GM12878 (cell line): ENCODE results near the gene BRD3. TPM values are rescaled to one million over a fixed set of nuclear protein-coding genes. Genes with fewer than 3 reads are reported as not detected.

ENCODE experiments used
- ATAC-seq: fragments of 200-7000 bp; cut with Tn5 transposase; 3 replicates; pipeline ENCODE4 v1.9.1; 2020; ENCODE audit warnings: mild to moderate bottlenecking, moderate library complexity
- BruUV-seq: library from RNA; stranded (reverse); fragments of 400-500 nt; replicated peaks from 2 replicates; lab custom pipeline; 2021; lab: Mats Ljungman, UMichigan
- CTCF ChIA-PET: fragments of 300-600 bp; sonication (Branson Sonifier 250); formaldehyde crosslinking; extraction: SDS; loops from one replicate; lab custom pipeline; 2021; ENCODE audit warnings: inconsistent platforms; lab: Yijun Ruan, JAX
- POLR2A ChIA-PET: fragments of 350-600 bp; formaldehyde crosslinking; extraction: SDS; loops from one replicate; lab custom pipeline; 2021; ENCODE audit warnings: inconsistent platforms; lab: Charles Lee
- RAD21 ChIA-PET: fragments of 300-600 bp; sonication (Branson Sonifier 250); formaldehyde crosslinking; loops from one replicate; lab custom pipeline; 2023; ENCODE audit warnings: antibody characterized with exemption; ENCODE audit not compliant: unreplicated experiment; lab: Charles Lee
- SMC1A ChIA-PET: fragments of 300-600 bp; sonication (Branson Sonifier 250); formaldehyde crosslinking; loops from one replicate; lab custom pipeline; 2023; ENCODE audit not compliant: unreplicated experiment, uncharacterized antibody; lab: Charles Lee
- DNase-seq: peaks from one replicate; pipeline ENCODE4 v3.0.0-alpha.2; 2011; ENCODE audit warnings: low read depth, low spot score
- FAIRE-seq: peaks from 3 replicates; lab custom pipeline; 2011; peaks lifted over from hg19 to GRCh38; lab: Jason Lieb, UNC
- H2AFZ ChIP-seq: 2 replicates; pipeline ENCODE4 v1.6.0; 2011; ENCODE audit warnings: low read depth, low read length, control low read depth; ENCODE audit not compliant: control insufficient read depth
- H3K27ac ChIP-seq: 2 replicates; pipeline ENCODE4 v1.5.1; 2011; ENCODE audit warnings: control low read depth; ENCODE audit not compliant: control insufficient read depth, insufficient read depth
- H3K27me3 ChIP-seq, 2 experiments: replicated peaks in 1 of 2; 2 replicates each; pipeline versions ENCODE4 v1.6.0 to v1.6.1; 2011; ENCODE audit warnings: low read length in 1 of 2; ENCODE audit not compliant: control insufficient read depth in 2 of 2, insufficient read depth in 2 of 2
- H3K36me3 ChIP-seq, 2 experiments: 2 replicates each; pipeline ENCODE4 v1.5.1; 2011; ENCODE audit warnings: low read length in 1 of 2; ENCODE audit not compliant: control insufficient read depth in 2 of 2, insufficient read depth in 2 of 2
- H3K4me1 ChIP-seq: 2 replicates; pipeline ENCODE4 v1.6.1; 2011; ENCODE audit warnings: mild to moderate bottlenecking, low read length, moderate library complexity, mixed read lengths; ENCODE audit not compliant: control insufficient read depth, insufficient read depth
- H3K4me2 ChIP-seq: 2 replicates; pipeline ENCODE4 v1.6.0; 2011; ENCODE audit warnings: control low read depth; ENCODE audit not compliant: control insufficient read depth, insufficient read depth
- H3K4me3 ChIP-seq: fragments of 200-600 bp; sonication (generic); 2 replicates; pipeline ENCODE4 v1.5.1; 2016
- H3K79me2 ChIP-seq: 2 replicates; pipeline ENCODE4 v1.6.0; 2011; ENCODE audit warnings: low read length; ENCODE audit not compliant: control insufficient read depth, insufficient read depth
- H3K9ac ChIP-seq: 2 replicates; pipeline ENCODE4 v1.8.0; 2011; ENCODE audit warnings: low read length, control low read depth, mixed read lengths; ENCODE audit not compliant: control insufficient read depth, insufficient read depth
- H3K9me3 ChIP-seq: replicated peaks from 3 replicates; pipeline ENCODE4 v1.5.1; 2011; ENCODE audit warnings: mild to moderate bottlenecking, low read length; ENCODE audit not compliant: control insufficient read depth, insufficient read depth
- H4K20me1 ChIP-seq: 2 replicates; pipeline ENCODE4 v1.6.0; 2011; ENCODE audit not compliant: control insufficient read depth, insufficient read depth
- CEBPB ChIP-seq, 2 experiments: fragments of 150-350 bp in 1 of 2; IDR thresholded peaks; 2 replicates each; pipeline ENCODE4 v1.6.1; 2012 to 2014; ENCODE audit warnings: low read depth in 2 of 2, low read length in 2 of 2, borderline replicate concordance in 1 of 2, inconsistent platforms in 1 of 2
- EZH2 ChIP-seq: IDR thresholded peaks from 2 replicates; pipeline ENCODE4 v1.6.1; 2012; ENCODE audit warnings: low read depth, mild to moderate bottlenecking, control low read depth, inconsistent platforms, low read length, borderline replicate concordance; ENCODE audit not compliant: control insufficient read depth
- FOXM1 ChIP-seq: IDR thresholded peaks from 2 replicates; pipeline ENCODE4 v1.6.1; 2012; ENCODE audit warnings: low read depth, mild to moderate bottlenecking, inconsistent platforms, low read length, moderate library complexity
- MEF2A ChIP-seq: IDR thresholded peaks from 2 replicates; pipeline ENCODE4 v1.6.1; 2011; ENCODE audit warnings: low read depth, mild to moderate bottlenecking, low read length, moderate library complexity; ENCODE audit not compliant: insufficient read depth
- PAX8 ChIP-seq: fragments of 450-650 bp; IDR thresholded peaks from 2 replicates; pipeline ENCODE4 v1.6.1; 2017; ENCODE audit warnings: mild to moderate bottlenecking, moderate library complexity
- SREBF2 ChIP-seq: IDR thresholded peaks from 2 replicates; pipeline ENCODE4 v1.6.1; 2012; ENCODE audit warnings: mild to moderate bottlenecking, low read length
- SRF ChIP-seq, 2 experiments: IDR thresholded peaks; 2 replicates each; pipeline ENCODE4 v1.6.1; 2011; ENCODE audit warnings: low read depth in 2 of 2, low read length in 2 of 2, mild to moderate bottlenecking in 1 of 2, moderate library complexity in 1 of 2
- SUZ12 ChIP-seq: fragments of 200-600 bp; sonication (generic); IDR thresholded peaks from one replicate; pipeline ENCODE4 v1.6.1; 2018; ENCODE audit warnings: antibody characterized with exemption, mild to moderate bottlenecking; ENCODE audit not compliant: unreplicated experiment
- ZNF24 ChIP-seq: fragments of 450-650 bp; IDR thresholded peaks from 2 replicates; pipeline ENCODE4 v1.6.1; 2017; ENCODE audit warnings: antibody characterized with exemption, mild to moderate bottlenecking
- ZNF274 ChIP-seq: IDR thresholded peaks from one replicate; pipeline ENCODE4 v1.8.0; 2011; ENCODE audit not compliant: insufficient read length, insufficient read depth
- WGBS: methylation state at CpG from one replicate; pipeline ENCODE4 v1.1.6; 2016; ENCODE audit warnings: low lambda C conversion rate; ENCODE audit not compliant: insufficient replicate concordance, insufficient coverage; ENCODE audit errors: missing lambda C conversion rate; 5-methylcytosine and 5-hydroxymethylcytosine counted together
- in situ Hi-C: fragments of 300-500 bp; cut with MboI; formaldehyde crosslinking; loops from 9 replicates; pipeline ENCODE4 v1.14.3; 2018; ENCODE audit warnings: mixed read lengths
- intact Hi-C: fragments of 100-400 bp; cut with micrococcal nuclease; formaldehyde crosslinking; loops from one replicate; pipeline ENCODE4 v1.14.2; 2022; ENCODE audit not compliant: unreplicated experiment
- polyA plus RNA-seq, 11 experiments: library from polyadenylated mRNA; depleted of rRNA in 4 of 11; unstranded in 6 of 11; stranded (reverse) in 5 of 11; fragments of >200 nt; fragmentation: Nextera tagmentation in 4 of 11; fragmentation: Illumina TruSeq in 1 of 11; extraction: Ambion mirVana in 4 of 11; extraction: Trizol in 1 of 11; gene quantifications; 1 replicate in 1 of 11; 2 replicates in 10 of 11; pipeline versions ENCODE4 v1.2.1 to v1.2.3, GENCODE V29; 2011 to 2016; ENCODE audit warnings: inconsistent platforms in 2 of 11, missing spikeins in 2 of 11, low read depth in 1 of 11
- total RNA-seq, 4 experiments: library from RNA; depleted of rRNA in 3 of 4; stranded (reverse); fragments of >200 nt in 3 of 4; fragmentation: Illumina TruSeq in 1 of 4; extraction: Trizol in 1 of 4; gene quantifications; 2 replicates each; pipeline versions ENCODE4 v1.2.1 to v1.2.3, GENCODE V29; 2013 to 2021
- TF ChIP-seq, protein P1 (sequence below): fragments of 450-650 bp; IDR thresholded peaks from 2 replicates; pipeline ENCODE4 v1.6.1; 2017; ENCODE audit warnings: antibody characterized with exemption, mild to moderate bottlenecking, moderate library complexity
- TF ChIP-seq, protein P2 (sequence below): fragments of 450-650 bp; IDR thresholded peaks from 2 replicates; pipeline ENCODE4 v1.6.1; 2016; ENCODE audit warnings: mild to moderate bottlenecking

The BRD3 gene
- total and polyA plus RNA-seq, 10 of the 15 experiments (the other 5 are each of a cell fraction or from before 2014, with no cell fraction given) = 0.53 to 20.8 (median 4.8) TPM

DNA sequence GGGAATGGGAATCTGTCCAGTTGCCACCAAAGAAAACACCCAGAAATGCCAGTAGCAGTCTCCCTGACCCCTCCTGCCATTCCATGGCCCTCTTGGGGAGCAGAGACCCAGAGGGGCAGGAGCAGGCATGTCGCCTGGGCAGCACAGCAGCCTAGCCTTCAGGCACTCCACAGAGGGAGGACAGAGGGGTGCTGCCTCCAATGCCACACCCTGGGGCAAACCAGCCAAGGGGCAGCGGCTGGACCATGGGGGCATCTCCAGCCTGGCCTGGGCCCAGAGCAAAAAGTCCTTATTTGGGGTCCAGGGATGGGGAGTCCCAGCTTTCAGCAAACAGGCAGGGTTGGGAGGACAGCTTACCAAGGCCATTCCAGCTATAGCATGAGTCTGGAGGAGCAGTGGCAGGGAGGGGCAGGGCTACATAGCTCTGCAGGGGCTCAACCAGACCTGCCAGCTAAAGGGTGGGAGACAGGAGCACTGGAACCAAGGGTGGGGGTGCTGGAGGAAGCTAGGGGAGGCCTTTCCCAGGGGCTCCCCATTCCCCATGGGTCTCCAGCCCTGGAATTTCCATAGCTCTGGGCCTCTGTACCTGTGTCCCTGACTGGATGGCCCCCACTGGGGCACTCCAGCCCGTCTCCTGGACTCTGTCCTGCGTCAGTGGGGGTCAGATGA lies 6.7 kb downstream of the BRD3 start:
- no peak overlapping the region for H2AFZ ChIP-seq
- in situ Hi-C loops = no loop called here
- ChIA-PET SMC1A (interaction anchor here (1.5 to 1.6 kb wide), 2 partner anchors 10 to 12 kb away, joined by 3 to 4 read pairs; no protein-coding TSS in a partner anchor), CTCF (no interaction called here), POLR2A (interaction anchor here (1.0 kb wide), 1 partner anchor 70 kb away, joined by 3 read pairs; no protein-coding TSS in a partner anchor)
- 56% methylated on average over 4 of the region's 4 CpGs for WGBS
- no peak overlapping the region; the same call in 1 of the 2 replicates for H3K9ac ChIP-seq
- BruUV-seq = no TSS peak
- FAIRE-seq = no peak
- no peaks in the 10 kb centered on the region for H3K36me3 ChIP-seq
- H3K79me2 ChIP-seq = peaks cover 28% of the 10 kb centered on the region
- no peaks in the 10 kb centered on the region for H3K9me3 ChIP-seq
- H3K27ac ChIP-seq = no peak overlapping the region
- H4K20me1 ChIP-seq = peaks cover 25% of the 10 kb centered on the region
- no peak overlapping the region for H3K4me3 ChIP-seq
- TF ChIP-seq ZNF274 (no peak), FOXM1 (no peak), MEF2A (no peak), SUZ12 (no peak), EZH2 (no peak)
- TF ChIP-seq, all 136 proteins: peak for 0
- peak overlapping the region; percentile 66 for H3K4me2 ChIP-seq
- intact Hi-C loops = no loop called here
- ATAC-seq (no peak), DNase-seq (no peak)
- no peaks in the 10 kb centered on the region for H3K27me3 ChIP-seq
- peaks cover 24% of the 10 kb centered on the region for H3K4me1 ChIP-seq
- RAD21 ChIA-PET = no interaction called here

DNA sequence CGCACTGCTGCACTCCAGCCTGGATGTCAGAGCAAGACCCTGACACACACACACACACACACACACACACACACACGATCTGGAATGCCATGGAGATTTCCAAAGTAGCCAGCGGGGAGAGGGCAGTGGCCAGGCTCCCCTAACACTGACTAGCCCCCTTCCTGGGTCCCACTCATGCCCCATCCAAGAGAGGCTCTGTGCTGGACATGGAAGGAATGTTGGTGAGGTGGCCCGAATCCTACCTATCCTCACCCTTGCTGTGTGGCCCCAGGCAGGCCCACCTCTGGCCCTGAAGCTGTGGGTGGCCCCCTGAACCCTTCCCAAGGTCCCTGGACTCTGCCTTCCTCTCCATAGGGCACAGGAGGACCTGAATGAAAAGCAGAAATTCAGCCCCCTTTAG lies 7.3 kb downstream of the BRD3 start:
- H3K4me2 ChIP-seq = peak overlapping the region; percentile 66
- WGBS = 48% methylated on average over 4 of the region's 4 CpGs
- H3K27ac ChIP-seq = no peak overlapping the region
- DNase-seq (no peak), ATAC-seq (no peak), FAIRE-seq (no peak)
- CTCF ChIA-PET = no interaction called here
- peaks cover 25% of the 10 kb centered on the region for H4K20me1 ChIP-seq
- no peak overlapping the region; the same call in 1 of the 2 replicates for H3K9ac ChIP-seq
- BruUV-seq = no TSS peak
- no peak overlapping the region for H2AFZ ChIP-seq
- in situ Hi-C loops (no loop called here), intact Hi-C loops (no loop called here)
- RAD21 ChIA-PET = no interaction called here
- SMC1A ChIA-PET = interaction anchor here (1.5 to 1.6 kb wide), 2 partner anchors 9 to 13 kb away, joined by 3 to 4 read pairs; no protein-coding TSS in a partner anchor
- no peaks in the 10 kb centered on the region for H3K9me3 ChIP-seq
- H3K4me3 ChIP-seq = no peak overlapping the region
- H3K27me3 ChIP-seq = no peaks in the 10 kb centered on the region
- peaks cover 22% of the 10 kb centered on the region for H3K4me1 ChIP-seq
- H3K79me2 ChIP-seq = peaks cover 26% of the 10 kb centered on the region
- POLR2A ChIA-PET = interaction anchor here (0.6 to 1.1 kb wide), 3 partner anchors 68 to 104 kb away, joined by 3 to 5 read pairs (median 5); no protein-coding TSS in a partner anchor
- no peaks in the 10 kb centered on the region for H3K36me3 ChIP-seq
- TF ChIP-seq PAX8 (no peak), SRF (IDR thresholded peaks at IDR 0.05; ENCODE audit: low read depth in 2 of 2, low read length in 2 of 2) (no peak), ZNF24 (no peak), SREBF2 (no peak), CEBPB (IDR thresholded peaks at IDR 0.05; ENCODE audit: borderline replicate concordance in 1 of 2, low read depth in 2 of 2, low read length in 2 of 2) (no peak)
- TF ChIP-seq, protein P1, sequence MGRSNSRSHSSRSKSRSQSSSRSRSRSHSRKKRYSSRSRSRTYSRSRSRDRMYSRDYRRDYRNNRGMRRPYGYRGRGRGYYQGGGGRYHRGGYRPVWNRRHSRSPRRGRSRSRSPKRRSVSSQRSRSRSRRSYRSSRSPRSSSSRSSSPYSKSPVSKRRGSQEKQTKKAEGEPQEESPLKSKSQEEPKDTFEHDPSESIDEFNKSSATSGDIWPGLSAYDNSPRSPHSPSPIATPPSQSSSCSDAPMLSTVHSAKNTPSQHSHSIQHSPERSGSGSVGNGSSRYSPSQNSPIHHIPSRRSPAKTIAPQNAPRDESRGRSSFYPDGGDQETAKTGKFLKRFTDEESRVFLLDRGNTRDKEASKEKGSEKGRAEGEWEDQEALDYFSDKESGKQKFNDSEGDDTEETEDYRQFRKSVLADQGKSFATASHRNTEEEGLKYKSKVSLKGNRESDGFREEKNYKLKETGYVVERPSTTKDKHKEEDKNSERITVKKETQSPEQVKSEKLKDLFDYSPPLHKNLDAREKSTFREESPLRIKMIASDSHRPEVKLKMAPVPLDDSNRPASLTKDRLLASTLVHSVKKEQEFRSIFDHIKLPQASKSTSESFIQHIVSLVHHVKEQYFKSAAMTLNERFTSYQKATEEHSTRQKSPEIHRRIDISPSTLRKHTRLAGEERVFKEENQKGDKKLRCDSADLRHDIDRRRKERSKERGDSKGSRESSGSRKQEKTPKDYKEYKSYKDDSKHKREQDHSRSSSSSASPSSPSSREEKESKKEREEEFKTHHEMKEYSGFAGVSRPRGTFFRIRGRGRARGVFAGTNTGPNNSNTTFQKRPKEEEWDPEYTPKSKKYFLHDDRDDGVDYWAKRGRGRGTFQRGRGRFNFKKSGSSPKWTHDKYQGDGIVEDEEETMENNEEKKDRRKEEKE = no peak
- TF ChIP-seq, protein P2, sequence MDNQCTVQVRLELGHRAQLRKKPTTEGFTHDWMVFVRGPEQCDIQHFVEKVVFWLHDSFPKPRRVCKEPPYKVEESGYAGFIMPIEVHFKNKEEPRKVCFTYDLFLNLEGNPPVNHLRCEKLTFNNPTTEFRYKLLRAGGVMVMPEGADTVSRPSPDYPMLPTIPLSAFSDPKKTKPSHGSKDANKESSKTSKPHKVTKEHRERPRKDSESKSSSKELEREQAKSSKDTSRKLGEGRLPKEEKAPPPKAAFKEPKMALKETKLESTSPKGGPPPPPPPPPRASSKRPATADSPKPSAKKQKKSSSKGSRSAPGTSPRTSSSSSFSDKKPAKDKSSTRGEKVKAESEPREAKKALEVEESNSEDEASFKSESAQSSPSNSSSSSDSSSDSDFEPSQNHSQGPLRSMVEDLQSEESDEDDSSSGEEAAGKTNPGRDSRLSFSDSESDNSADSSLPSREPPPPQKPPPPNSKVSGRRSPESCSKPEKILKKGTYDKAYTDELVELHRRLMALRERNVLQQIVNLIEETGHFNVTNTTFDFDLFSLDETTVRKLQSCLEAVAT = no peak
